DMS153 treated with DMSO at 0.1 percent for 48 hours (cell line): ENCODE data around the gene DUOX1.
"Not testable (repeated sequence)": the region's sequence is repeated elsewhere in the genome, so short reads cannot be mapped to it uniquely, and the experiment has no call there.

ENCODE experiments used
- DNase-seq: peaks from one replicate; lab custom pipeline; 2025; ENCODE audit not compliant: unreplicated experiment; lab: John Stamatoyannopoulos, UW

DUOX1 gene

DNA sequence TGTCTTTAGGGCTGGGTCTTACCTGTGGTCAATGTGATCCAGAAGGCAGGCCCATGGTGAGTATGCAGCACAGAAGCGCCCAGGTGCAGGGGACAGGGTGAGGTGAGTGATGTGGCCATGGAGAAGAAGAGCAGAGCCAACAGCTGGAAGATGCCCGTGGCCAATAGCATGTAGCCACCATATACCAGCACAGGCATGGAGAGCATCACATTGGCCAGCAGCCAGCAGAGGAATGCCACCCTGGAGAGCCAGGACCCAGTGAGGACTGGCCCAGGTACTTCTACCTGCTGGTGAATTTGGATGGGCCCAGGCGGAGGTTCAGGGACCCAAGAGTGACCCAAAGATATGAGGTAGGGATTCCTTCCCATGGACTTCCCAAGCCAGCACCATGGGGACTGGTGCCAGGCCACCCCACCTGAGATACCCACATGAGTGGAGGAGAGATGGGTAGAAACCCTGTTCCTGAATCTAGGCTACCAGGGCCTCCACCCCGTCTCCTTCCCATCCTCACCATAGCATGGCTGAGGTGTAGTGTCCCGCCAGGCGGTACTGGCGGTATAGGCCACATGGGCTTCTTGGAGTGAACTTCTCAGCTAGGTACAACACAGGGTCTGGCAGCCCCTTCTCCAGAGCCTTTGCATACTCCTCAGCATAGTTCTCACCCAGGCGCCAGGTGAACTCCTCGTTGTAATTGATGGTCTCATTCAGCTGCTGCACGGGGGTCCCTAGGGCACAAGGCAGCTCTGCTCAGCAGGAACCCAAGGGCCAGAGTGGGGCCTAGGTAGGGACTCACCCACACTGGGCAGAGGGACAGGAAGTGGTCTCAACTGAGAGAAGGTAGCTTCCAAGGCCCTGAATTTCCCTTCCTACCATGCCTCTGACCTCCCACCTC is 9.5 kb upstream of the DUOX1 start:
- DNase-seq, result no peak

DNA sequence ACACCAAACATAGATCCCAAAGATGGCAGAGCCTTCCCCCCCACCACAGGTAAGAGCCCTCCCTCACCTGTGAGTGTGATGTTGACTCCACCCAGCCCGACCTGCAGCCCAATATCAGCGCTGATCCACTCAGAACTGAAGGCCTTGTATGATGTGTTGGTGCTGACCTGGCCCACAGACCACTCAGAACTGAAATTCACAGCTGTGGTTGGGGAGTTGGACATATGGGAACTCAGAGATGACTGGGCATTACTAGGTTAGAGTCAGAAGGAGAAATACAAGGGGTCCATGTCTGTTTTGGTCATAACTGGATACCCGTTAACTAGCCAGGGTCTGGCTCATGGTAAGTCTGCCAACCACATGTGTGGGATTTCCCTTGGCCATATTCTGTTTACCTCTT is 8.8 kb upstream of the DUOX1 start:
- no peak for DNase-seq

DNA sequence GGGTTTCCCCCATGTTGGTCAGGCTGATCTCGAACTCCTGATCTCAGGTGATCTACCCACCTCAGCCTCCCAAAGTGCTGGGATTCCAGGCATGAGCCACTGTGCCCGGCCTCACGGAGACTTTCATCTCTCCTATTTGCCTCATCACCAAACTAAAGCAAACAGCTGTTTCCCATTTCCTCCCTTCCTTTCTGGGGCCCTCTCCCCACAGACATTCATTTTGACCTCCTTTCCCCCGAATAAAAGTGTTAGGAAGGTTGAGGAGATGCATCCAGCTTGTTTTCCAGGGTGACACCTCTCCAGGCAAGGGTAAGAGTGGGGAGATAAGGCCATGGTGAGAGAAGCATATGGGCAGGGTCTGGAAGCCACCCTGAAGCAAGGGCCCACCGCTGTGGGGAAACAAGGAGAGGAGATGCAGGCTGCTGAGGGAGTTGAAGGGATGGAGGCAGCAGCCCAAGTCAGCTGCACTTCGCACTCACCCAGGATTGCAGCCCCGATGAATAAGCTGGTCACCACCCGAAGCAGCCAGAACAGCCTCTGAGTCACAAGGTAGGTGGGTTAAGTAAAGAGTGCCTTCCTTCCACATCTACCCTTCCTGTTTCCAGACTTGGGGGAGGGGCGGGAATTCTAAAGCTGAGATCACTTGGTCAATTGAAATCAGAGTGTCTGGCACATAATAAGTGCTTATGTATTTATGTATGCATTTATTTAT is 7.9 kb upstream of the DUOX1 start:
- no peak for DNase-seq

DNA sequence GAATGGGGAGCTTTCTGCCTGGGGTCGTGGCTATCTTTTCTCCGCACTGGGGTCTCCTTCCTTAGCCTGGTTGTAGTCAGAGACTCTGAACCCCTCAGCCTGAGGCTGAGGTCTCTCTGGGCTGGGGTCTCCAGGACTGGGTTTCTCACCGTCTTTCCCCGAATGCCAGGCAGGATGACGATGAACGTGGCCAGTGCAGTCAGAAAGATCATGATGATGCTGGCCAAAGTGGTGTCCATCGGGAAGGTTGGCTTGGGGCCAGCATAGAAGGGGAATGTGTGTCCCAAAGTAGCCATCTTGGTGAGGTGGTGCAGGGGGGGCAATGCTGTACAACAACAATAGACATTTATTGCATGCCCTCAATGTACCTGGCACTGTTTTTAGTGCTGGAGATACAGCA is 7.1 kb upstream of the DUOX1 start:
- no peak for DNase-seq

DNA sequence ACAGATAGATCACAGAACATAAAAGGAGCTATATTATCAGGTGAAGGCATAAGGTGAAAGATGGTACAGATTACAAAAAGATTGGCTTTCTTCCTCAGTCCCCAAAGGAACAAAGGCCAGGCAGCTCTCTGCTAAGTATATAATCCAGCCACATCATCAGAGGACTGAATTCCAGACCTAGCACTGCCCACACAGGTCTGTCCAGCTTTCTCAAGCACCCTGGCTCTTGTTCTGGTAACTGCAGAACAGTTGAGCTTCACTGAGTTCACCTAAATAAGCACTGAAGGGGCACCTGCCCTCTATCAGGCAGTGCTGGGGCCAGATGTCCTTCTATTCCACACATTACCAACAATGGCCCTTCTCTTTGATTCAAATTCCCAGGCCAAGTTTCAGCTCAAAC is 6.4 kb upstream of the DUOX1 start:
- DNase-seq, result no peak

DNA sequence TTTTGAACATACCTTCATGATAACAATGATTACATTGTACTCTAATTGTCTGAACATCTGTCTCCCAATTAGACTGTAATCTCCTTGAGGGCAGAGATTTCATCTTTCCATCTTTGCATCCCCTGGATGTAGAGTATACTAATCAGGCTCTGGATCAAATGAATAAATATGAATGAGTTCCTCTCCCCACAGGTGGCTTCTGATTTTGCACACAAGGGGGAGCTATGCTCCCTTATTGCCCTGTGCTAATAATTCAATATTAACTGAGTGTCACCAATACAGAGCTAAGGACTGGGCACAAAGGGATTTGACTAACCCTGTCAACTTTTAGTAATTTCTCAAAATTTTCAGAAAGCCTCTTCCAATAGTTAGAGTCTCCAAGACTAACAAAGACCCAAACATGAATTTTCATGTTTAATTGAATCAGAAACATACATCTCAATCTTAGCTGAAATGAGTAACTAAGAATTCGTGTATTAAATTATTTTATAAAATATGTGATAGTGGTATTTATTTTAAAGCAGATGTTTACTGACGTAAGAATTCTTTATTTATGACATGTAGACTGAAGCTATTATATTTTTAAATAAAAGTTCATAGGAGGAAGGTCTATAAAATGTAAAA is 3.1 kb upstream of the DUOX1 start:
- DNase-seq, result no peak

DNA sequence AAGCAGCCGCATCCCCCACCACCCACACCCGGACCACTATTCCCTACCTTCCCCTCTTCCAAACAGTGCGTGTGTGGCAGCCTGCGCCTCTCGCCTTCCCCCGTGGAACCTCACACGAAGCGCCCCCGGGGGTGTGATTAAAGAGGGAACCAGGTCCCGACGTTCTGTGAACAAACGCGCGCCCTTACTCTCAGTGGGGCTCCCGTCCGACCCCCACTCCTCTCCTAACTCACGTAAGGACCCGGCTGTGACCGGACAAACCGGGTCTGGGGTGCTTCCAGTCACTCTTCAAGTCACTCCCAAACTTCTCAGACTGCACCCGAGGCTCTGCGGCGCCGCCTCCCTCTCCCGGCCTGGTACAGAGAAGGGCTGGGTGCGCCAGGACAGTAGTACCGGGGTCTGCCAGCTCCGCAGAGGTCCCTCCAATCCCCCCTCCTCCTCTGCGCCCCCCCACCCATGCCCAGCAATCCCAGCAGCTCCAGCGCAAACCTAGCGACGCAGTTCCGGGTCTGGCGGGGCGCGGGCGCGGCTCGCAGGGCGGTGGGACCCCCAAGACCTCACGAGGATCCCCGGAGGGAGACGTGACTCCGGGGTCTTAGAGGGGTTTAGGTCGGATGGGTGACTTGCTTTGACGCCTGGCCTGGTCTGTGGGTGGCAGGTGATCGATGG is 689 bp upstream of the DUOX1 start:
- no peak for DNase-seq

DNA sequence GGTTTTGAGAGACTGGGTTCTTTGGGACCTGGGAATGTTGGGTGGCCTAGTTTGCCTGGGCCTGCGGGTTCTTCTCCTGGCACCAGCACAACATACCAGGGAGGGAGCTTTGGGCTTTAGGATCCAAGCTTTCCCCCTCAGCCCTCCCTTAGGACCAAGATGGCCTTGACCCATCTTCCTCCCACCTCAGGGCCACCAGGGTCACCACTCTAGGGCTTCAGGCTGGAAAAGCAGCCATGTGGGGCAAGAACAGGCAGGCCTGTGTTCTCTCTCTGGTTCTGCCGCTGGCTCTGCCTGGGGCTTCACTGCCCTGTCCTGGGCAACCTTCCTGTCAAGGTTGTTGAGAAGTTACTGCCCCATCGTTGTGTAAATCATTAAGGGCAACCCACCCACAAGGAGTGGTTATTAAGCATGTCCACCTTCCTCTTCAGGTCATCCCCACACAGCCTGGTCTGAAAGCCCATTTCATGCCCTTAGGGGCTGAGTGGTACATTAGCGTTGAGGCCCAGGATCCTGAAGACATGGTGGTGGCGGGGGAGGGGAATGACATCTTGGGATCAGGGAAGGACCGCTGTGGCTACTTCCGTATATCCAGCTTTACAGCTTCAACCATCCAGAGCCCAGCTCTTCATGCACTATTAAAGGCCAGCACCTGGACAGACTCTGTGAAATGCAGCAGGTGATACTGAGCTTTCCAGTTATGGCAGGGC is 652 bp downstream of the DUOX1 start:
- no peak for DNase-seq

DNA sequence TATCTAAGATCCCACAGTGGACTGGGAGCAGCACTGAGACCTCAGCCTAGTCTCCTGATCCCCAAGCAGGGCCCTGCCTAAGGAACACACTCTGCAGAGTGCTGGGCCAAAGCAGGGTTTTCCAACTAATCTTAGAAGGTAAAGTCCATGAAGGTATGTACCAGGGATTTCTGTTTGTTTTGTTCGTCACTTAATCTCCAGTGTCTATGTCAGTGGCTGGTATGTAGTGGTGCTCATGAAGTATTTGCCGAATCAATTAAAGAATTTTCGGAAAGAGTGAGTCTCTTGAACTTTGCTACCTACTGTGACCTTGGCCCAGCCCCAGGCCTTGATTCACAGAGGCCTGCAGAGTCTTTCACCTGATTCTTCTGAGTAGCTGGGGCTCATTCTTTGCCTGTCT is 1.7 kb downstream of the DUOX1 start:
- DNase-seq, result no peak

DNA sequence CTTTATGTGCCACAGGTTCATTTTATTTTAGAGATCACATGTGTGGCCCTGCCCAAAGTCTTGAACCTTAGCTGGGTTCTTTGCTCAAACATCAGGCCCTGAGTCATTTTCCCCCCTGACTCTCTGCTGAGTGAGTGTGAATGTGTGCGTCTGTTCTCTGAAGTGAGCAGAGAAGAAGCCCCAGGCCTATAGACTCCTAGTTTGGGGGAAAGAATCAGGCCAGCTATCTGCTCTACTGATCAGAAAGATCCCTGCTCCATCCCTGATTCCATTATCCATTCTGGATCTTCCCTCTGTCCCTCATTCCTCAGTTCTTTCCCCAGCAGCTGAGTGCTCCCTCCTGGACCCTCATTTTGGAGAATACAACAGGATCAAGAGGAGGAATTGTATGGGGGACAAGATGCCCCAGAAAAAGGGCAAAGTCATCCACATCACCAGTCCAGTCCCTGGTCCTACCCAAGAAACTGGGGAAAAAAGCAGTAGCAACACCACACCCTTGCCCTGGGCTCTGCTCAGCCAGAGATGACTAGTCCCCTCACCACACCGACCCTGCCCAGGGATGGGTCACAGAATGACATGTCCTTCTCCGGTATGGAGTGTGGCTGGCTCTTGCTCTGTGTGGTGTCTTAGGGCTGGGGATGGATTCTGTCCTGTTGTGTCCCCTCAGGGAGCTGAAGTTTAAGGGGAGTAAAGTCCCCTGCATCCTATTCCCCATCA is 3.2 kb downstream of the DUOX1 start:
- no peak for DNase-seq

DNA sequence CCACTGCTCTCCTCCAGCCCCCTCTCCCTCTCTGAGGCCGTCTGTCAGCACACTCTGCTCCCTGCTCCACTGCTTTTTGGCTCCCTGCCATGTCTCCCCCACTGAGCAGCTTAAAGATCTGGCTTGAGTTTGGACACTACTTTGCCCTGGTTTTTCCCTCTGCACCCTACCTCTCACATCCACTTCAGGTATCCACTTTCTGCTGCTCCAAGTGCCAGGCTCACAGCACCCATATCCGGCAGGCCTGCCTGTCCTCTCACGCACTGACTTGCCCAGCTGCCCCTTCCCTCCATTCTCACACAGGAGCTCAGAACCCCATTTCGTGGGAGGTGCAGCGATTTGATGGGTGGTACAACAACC is 3.7 kb downstream of the DUOX1 start:
- no peak for DNase-seq

DNA sequence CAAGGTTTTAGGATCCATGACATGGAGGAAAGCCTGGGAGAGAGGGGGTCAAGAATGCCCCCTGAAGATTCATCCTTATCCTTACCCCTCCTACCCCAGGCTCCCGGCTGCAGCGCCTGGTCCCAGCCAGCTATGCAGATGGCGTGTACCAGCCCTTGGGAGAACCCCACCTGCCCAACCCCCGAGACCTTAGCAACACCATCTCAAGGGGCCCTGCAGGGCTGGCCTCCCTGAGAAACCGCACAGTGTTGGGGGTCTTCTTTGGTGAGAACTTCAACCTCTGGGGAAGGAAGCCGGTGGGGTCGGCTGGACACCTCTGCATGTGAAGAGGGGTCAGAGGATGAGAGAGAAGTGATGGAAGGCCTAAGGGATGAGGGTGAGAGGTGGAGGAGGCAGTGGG is 4.3 kb downstream of the DUOX1 start:
- no peak for DNase-seq

DNA sequence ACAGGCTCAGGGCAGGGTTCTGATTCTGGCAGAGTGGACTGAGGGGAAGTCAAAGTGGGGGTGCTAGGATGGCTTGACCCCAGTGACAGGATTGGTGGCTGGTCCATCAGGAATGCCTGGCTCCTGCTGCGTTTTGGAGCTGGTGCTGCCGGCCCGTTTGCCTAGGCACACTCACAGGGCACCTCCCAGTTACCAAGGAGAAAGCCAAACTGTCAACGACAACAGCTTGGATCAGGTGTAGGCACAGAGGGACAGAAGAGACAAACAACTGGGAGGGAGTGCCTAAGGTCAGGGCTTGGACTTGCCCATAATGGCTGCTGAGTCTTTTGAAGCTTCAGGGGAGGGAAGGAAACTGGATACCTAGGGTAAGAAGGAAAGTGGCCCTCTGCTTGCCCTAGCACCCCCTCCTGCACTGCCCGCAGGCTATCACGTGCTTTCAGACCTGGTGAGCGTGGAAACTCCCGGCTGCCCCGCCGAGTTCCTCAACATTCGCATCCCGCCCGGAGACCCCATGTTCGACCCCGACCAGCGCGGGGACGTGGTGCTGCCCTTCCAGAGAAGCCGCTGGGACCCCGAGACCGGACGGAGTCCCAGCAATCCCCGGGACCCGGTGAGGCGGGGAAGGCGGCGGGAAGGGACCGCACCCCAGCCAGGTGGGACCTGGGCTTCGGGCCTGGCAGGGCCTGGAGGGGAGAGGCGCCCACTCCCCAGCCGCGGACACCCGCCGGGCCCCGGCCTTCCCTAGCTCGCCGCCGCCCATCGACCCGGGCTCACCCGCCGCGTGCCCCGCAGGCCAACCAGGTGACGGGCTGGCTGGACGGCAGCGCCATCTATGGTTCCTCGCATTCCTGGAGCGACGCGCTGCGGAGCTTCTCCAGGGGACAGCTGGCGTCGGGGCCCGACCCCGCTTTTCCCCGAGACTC is 5.1 kb downstream of the DUOX1 start:
- DNase-seq, result no peak

DNA sequence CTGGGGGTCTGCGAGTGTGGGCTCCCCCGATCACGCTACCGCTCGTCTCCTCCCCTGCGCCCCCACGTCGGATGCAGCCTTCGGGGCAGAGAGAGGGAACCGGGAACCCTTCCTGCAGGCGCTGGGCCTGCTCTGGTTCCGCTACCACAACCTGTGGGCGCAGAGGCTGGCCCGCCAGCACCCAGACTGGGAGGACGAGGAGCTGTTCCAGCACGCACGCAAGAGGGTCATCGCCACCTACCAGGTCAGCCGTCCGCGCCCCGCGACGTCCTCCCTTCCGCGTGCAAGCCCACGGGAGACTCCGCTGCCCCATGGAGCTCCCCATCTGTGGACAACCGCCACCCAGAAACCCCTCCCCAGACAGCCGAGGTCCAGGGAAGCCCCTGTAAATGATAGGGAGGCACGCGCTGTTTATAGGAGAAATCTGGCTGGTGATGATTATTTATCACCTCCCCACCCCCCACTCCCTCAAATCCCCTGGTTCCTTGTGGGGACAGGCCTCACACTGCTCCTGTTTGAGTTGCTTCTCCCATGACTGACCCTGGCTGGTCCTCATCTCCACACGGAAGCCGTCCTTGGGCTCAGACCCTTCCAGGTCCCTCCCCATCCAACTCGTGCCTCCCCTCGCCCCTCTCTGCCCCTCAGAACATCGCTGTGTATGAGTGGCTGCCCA is 6.0 kb downstream of the DUOX1 start:
- not testable (repeated sequence) for DNase-seq

DNA sequence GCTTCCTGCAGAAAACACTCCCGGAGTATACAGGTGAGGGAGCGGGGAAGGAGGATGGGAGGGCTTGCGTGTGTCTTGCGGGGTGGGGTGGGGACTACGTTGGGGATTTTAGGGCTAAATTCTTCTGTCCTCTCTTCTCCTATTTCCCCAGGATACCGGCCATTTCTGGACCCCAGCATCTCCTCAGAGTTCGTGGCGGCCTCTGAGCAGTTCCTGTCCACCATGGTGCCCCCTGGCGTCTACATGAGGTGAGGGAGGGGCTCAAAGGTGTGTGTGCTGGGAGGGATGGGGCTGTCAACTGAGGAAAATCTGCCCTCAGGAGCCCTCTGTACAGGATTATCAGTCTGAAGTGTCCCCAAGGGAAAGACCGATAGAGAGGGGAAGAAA is 6.6 kb downstream of the DUOX1 start:
- DNase-seq, result no peak

DNA sequence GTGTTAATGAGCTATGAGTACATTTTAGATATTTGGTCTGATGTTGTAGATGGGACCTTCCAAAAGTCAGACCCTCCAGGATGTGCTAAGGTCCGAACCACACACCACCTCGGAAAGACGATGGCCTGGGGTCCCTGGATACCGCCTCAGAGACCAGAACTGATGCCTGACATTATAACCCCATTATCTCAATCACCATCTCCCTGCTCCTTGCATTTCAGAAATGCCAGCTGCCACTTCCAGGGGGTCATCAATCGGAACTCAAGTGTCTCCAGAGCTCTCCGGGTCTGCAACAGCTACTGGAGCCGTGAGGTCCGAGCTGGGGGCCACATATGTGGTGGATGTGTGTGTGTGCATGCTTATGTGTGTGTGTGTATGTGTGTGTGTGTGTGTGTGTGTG is 7.9 kb downstream of the DUOX1 start:
- no peak for DNase-seq

DNA sequence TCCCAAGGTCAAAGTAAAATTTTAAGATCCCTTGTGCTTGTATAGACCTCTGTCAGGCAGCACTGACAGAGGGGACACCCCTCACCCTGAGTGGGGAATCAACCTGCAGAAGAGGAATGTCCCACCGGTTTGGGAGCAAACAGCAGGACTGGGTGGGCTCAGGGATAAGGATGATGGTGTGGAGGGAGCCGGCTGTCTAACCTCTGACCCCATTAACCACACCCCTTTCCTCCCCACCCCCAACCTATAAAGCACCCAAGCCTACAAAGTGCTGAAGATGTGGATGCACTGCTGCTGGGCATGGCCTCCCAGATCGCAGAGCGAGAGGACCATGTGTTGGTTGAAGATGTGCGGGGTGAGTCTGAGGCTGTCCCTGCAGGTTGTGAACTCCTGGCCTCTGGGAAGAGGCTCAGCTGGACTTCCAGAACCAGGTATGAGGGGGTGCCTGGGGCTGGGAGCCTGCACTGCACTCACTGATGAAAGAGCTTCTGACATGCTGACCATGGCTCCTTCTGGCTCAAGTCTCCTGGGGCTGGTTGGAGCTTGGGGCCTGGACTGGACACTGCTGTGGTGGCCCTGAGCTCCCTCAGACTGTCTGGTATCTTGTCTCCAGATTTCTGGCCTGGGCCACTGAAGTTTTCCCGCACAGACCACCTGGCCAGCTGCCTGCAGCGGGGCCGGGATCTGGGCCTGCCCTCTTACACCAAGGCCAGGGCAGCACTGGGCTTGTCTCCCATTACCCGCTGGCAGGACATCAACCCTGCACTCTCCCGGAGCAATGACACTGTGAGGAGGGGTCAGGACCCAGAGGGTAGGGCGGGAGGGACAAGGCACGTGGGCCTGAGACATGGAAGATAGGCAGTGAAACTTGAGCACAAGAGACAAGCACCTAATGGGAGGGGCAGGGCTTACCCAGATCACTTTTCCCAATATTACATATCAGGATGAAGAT is 9.3 kb downstream of the DUOX1 start:
- no peak for DNase-seq

DNA sequence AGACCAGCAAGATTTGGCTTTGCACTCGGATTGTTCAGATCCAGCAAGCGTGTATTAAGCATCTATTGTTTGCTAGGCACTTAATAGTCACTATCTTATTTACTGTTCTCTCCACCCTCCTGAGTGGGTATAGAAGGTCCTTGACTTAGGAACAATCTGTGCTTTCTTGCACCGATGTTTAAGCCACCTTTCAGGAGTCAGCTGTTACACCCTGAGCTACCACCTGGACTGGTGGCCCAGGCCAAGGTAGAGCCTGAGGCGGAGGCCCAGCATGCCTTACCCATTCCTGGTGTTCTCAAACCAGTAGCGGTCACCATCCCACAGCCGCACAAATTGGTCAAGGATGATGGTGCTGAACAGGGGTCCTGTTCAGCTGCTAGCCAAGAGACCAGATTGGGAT is 10.0 kb downstream of the DUOX1 start:
- no peak for DNase-seq
